ENCODE data around the gene MED26.

MED26 gene

GRCh38 chr19:16623576-16623975 lies 4.4 kb downstream of the MED26 start:
- no peaks in the 10 kb centered on the region for H3K9me3 ChIP-seq (ENCODE audit: control insufficient read depth, insufficient read depth, low read length)
- no peak overlapping the region for H3K4me3 ChIP-seq (ENCODE audit: low read depth, low read length)
- H3K27me3 ChIP-seq (ENCODE audit: control insufficient read depth, insufficient read depth, low read length): no peaks in the 10 kb centered on the region
- no peaks in the 10 kb centered on the region for H3K36me3 ChIP-seq (ENCODE audit: control insufficient read depth, insufficient read depth, low read length)
- H3K4me1 ChIP-seq (ENCODE audit: control insufficient read depth, insufficient read depth, low read length): peaks cover 18% of the 10 kb centered on the region
- no peak overlapping the region for H3K9ac ChIP-seq (ENCODE audit: low read depth, low read length)

GRCh38 chr19:16623066-16623465 lies 4.9 kb downstream of the MED26 start:
- Histone ChIP-seq H3K27me3 (ENCODE audit: control insufficient read depth, insufficient read depth, low read length) (no peaks in the 10 kb centered on the region), H3K4me3 (ENCODE audit: low read depth, low read length) (no peak overlapping the region), H3K4me1 (ENCODE audit: control insufficient read depth, insufficient read depth, low read length) (peaks cover 18% of the 10 kb centered on the region), H3K36me3 (ENCODE audit: control insufficient read depth, insufficient read depth, low read length) (no peaks in the 10 kb centered on the region), H3K9ac (ENCODE audit: low read depth, low read length) (no peak overlapping the region), H3K9me3 (ENCODE audit: control insufficient read depth, insufficient read depth, low read length) (no peaks in the 10 kb centered on the region)

- Histone ChIP-seq H3K4me1 (ENCODE audit: control insufficient read depth, insufficient read depth, low read length) (peaks cover 18% of the 10 kb centered on the region), H3K9me3 (ENCODE audit: control insufficient read depth, insufficient read depth, low read length) (no peaks in the 10 kb centered on the region)
These were observed 6.7 kb downstream of the MED26 start for GRCh38 chr19:16621165-16621800.

DNA sequence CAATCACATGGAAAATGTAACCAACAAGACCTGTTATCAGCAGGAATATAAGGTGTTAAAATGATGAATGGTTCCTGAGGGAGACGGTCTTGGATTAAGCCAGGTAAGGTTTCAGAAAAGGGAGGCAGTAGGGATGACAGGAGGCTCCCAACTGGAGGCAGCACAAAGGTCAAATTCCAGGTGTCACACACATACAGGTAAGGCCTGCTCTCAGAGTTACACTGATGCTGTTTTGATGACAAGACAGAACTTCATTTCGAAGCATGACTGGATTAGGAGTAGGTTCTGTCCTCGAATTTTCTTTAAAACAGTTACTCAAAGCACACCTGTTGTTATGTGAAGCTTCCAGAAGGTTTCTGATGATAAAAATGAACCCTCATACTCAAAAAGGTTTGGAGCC lies 7.4 kb downstream of the MED26 start:
- no peak overlapping the region for H3K9ac ChIP-seq (ENCODE audit: low read depth, low read length)
- no peaks in the 10 kb centered on the region for H3K9me3 ChIP-seq (ENCODE audit: control insufficient read depth, insufficient read depth, low read length)
- peaks cover 12% of the 10 kb centered on the region for H3K4me1 ChIP-seq (ENCODE audit: control insufficient read depth, insufficient read depth, low read length)
- H3K36me3 ChIP-seq (ENCODE audit: control insufficient read depth, insufficient read depth, low read length): no peaks in the 10 kb centered on the region
- no peak overlapping the region for H3K4me3 ChIP-seq (ENCODE audit: low read depth, low read length)
- H3K27me3 ChIP-seq (ENCODE audit: control insufficient read depth, insufficient read depth, low read length): no peaks in the 10 kb centered on the region

More at GRCh38 chr19:16621165-16621800, 6.7 kb downstream of the MED26 start:
- H3K27me3 ChIP-seq (ENCODE audit: control insufficient read depth, insufficient read depth, low read length): no peaks in the 10 kb centered on the region
- H3K36me3 ChIP-seq (ENCODE audit: control insufficient read depth, insufficient read depth, low read length): no peaks in the 10 kb centered on the region
- no peak overlapping the region for H3K9ac ChIP-seq (ENCODE audit: low read depth, low read length)
- no peak overlapping the region for H3K4me3 ChIP-seq (ENCODE audit: low read depth, low read length)

GRCh38 chr19:16620018-16620417 lies 8.0 kb downstream of the MED26 start:
- no peaks in the 10 kb centered on the region for H3K9me3 ChIP-seq (ENCODE audit: control insufficient read depth, insufficient read depth, low read length)
- H3K4me1 ChIP-seq (ENCODE audit: control insufficient read depth, insufficient read depth, low read length): peaks cover 8% of the 10 kb centered on the region
- no peaks in the 10 kb centered on the region for H3K27me3 ChIP-seq (ENCODE audit: control insufficient read depth, insufficient read depth, low read length)
- no peaks in the 10 kb centered on the region for H3K36me3 ChIP-seq (ENCODE audit: control insufficient read depth, insufficient read depth, low read length)
- no peak overlapping the region for H3K9ac ChIP-seq (ENCODE audit: low read depth, low read length)
- no peak overlapping the region for H3K4me3 ChIP-seq (ENCODE audit: low read depth, low read length)

DNA sequence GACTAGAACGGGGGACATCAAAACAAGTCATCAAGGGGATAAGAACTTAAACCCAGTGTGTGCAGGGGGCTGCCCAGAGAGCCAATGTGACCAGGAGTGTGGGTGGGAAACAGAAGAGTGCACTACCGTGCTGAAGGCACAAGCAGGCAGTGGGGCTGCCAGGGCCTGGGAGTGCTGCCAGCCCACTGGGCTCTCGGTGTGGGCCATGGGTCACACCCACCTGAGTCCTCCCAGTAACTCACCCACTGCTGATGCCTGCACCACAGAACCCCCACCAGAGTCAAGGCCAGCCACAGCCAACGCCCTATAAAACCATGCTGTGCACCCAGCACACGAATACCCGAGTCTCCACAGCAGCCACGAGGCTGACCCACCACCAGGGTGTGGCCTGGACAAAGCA lies 8.5 kb downstream of the MED26 start:
- no peak overlapping the region for H3K4me3 ChIP-seq (ENCODE audit: low read depth, low read length)
- H3K9me3 ChIP-seq (ENCODE audit: control insufficient read depth, insufficient read depth, low read length): no peaks in the 10 kb centered on the region
- peaks cover 7% of the 10 kb centered on the region for H3K4me1 ChIP-seq (ENCODE audit: control insufficient read depth, insufficient read depth, low read length)
- H3K36me3 ChIP-seq (ENCODE audit: control insufficient read depth, insufficient read depth, low read length): no peaks in the 10 kb centered on the region
- no peaks in the 10 kb centered on the region for H3K27me3 ChIP-seq (ENCODE audit: control insufficient read depth, insufficient read depth, low read length)
- no peak overlapping the region for H3K9ac ChIP-seq (ENCODE audit: low read depth, low read length)

DNA sequence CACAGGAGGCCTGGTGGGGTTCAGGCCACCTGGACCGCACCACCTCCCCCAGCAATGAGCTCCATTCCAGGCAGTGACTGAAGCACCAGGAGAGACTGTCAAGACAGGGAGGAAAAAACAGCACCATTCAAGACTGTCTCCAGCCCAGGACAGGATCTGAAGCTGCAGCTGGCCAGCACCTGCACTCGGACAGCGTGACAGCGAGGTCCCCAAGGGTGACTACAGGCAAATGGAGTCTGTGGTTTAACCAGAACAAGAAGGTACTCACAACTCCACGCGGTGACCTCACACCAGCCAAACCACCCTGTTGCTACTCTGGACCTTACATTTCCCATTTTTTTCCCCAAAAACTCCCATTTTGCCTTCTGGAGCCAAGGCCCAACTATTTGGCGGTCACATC lies 9.8 kb downstream of the MED26 start:
- no peaks in the 10 kb centered on the region for H3K9me3 ChIP-seq (ENCODE audit: control insufficient read depth, insufficient read depth, low read length)
- H3K4me3 ChIP-seq (ENCODE audit: low read depth, low read length): no peak overlapping the region
- no peak overlapping the region for H3K9ac ChIP-seq (ENCODE audit: low read depth, low read length)
- H3K4me1 ChIP-seq (ENCODE audit: control insufficient read depth, insufficient read depth, low read length): peaks cover 4% of the 10 kb centered on the region
- H3K36me3 ChIP-seq (ENCODE audit: control insufficient read depth, insufficient read depth, low read length): no peaks in the 10 kb centered on the region
- H3K27me3 ChIP-seq (ENCODE audit: control insufficient read depth, insufficient read depth, low read length): no peaks in the 10 kb centered on the region

DNA sequence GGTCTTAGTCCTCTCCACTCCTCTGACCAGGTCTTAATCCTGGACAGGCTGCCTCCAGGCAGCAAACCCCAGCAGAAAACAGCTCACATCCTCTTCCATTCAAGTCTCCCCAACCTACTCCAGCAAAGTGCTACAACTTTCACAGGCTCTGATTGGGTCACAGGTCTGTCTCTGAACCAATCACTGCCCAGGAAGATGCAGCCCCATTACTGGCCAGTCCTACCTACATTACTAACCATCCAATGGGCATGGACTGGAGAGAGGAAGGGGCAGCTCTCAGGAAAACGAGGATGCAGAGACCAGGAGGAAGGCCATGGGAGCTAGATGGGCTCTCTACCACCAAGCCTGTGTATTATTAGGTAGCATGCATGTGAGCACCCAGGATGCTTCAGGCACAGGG lies 12.2 kb downstream of the MED26 start:
- Histone ChIP-seq H3K4me3 (ENCODE audit: low read depth, low read length) (no peak overlapping the region), H3K9me3 (ENCODE audit: control insufficient read depth, insufficient read depth, low read length) (no peaks in the 10 kb centered on the region), H3K36me3 (ENCODE audit: control insufficient read depth, insufficient read depth, low read length) (no peaks in the 10 kb centered on the region), H3K9ac (ENCODE audit: low read depth, low read length) (no peak overlapping the region), H3K4me1 (ENCODE audit: control insufficient read depth, insufficient read depth, low read length) (peaks cover 4% of the 10 kb centered on the region), H3K27me3 (ENCODE audit: control insufficient read depth, insufficient read depth, low read length) (no peaks in the 10 kb centered on the region)

GRCh38 chr19:16614941-16615340 lies 13.1 kb downstream of the MED26 start:
- no peaks in the 10 kb centered on the region for H3K36me3 ChIP-seq (ENCODE audit: control insufficient read depth, insufficient read depth, low read length)
- peaks cover 4% of the 10 kb centered on the region for H3K4me1 ChIP-seq (ENCODE audit: control insufficient read depth, insufficient read depth, low read length)
- H3K9ac ChIP-seq (ENCODE audit: low read depth, low read length): no peak overlapping the region
- no peaks in the 10 kb centered on the region for H3K9me3 ChIP-seq (ENCODE audit: control insufficient read depth, insufficient read depth, low read length)
- H3K4me3 ChIP-seq (ENCODE audit: low read depth, low read length): no peak overlapping the region
- no peaks in the 10 kb centered on the region for H3K27me3 ChIP-seq (ENCODE audit: control insufficient read depth, insufficient read depth, low read length)

DNA sequence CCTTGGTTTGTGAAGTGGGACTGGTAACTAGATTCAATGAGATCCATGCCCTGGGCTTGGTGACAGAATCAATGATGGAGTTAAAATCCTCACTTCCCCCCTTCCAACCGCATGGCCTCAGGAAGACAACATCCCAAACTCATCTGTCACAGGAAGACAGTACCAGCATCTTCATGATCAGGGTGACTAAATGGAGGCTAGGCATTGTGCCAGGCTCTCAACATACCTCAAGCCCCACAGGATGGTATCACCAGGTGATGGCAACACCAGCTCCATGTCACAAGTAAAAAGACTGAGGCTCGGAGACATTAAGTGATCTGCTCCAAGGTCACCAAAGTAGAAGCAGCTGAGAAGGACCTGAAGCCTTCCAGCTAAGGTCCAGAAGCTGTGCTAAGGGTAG lies 14.2 kb downstream of the MED26 start:
- H3K4me1 ChIP-seq (ENCODE audit: control insufficient read depth, insufficient read depth, low read length): peaks cover 4% of the 10 kb centered on the region
- no peak overlapping the region for H3K4me3 ChIP-seq (ENCODE audit: low read depth, low read length)
- H3K27me3 ChIP-seq (ENCODE audit: control insufficient read depth, insufficient read depth, low read length): no peaks in the 10 kb centered on the region
- no peak overlapping the region for H3K9ac ChIP-seq (ENCODE audit: low read depth, low read length)
- no peaks in the 10 kb centered on the region for H3K9me3 ChIP-seq (ENCODE audit: control insufficient read depth, insufficient read depth, low read length)
- no peaks in the 10 kb centered on the region for H3K36me3 ChIP-seq (ENCODE audit: control insufficient read depth, insufficient read depth, low read length)

DNA sequence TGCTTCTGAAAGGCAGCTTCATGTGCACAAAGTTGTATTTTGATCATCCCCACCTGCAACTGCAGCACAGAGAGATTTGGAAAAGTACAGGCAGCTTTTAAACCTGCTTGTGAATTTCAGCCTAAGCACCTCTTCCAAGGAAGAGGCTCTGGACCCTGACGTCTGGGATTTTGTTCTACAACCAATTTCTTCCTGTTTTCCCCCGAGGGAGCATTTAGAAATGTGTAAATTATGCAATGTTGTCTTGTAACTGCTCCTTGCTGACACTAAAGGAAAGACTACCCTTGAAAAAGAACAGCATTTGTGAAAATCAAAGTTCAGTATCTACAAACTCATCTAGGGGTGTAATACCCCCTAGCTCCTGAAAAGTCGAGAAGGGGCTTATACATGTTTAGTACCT lies 15.4 kb downstream of the MED26 start:
- Histone ChIP-seq H3K36me3 (ENCODE audit: control insufficient read depth, insufficient read depth, low read length) (no peaks in the 10 kb centered on the region), H3K4me1 (ENCODE audit: control insufficient read depth, insufficient read depth, low read length) (peaks cover 4% of the 10 kb centered on the region), H3K27me3 (ENCODE audit: control insufficient read depth, insufficient read depth, low read length) (no peaks in the 10 kb centered on the region), H3K9me3 (ENCODE audit: control insufficient read depth, insufficient read depth, low read length) (no peaks in the 10 kb centered on the region), H3K4me3 (ENCODE audit: low read depth, low read length) (no peak overlapping the region), H3K9ac (ENCODE audit: low read depth, low read length) (no peak overlapping the region)

- H3K27me3 ChIP-seq (ENCODE audit: control insufficient read depth, insufficient read depth, low read length): no peaks in the 10 kb centered on the region
- H3K36me3 ChIP-seq (ENCODE audit: control insufficient read depth, insufficient read depth, low read length): no peaks in the 10 kb centered on the region
- H3K4me1 ChIP-seq (ENCODE audit: control insufficient read depth, insufficient read depth, low read length): peaks cover 4% of the 10 kb centered on the region
- H3K9me3 ChIP-seq (ENCODE audit: control insufficient read depth, insufficient read depth, low read length): no peaks in the 10 kb centered on the region
- no peak overlapping the region for H3K4me3 ChIP-seq (ENCODE audit: low read depth, low read length)
- no peak overlapping the region for H3K9ac ChIP-seq (ENCODE audit: low read depth, low read length)
These were observed 16.9 kb downstream of the MED26 start for GRCh38 chr19:16611121-16611520.
